CD4-positive, alpha-beta T cell treated with Interleukin-6 at 100 ng/mL for 8 hours (primary cell): ENCODE results near the gene IL34.

Source experiments
- DNase-seq: peaks from one replicate; pipeline ENCODE4 v3.0.0-alpha.2; 2020; ENCODE audit warnings: mixed read lengths, low spot score

IL34 gene

DNA sequence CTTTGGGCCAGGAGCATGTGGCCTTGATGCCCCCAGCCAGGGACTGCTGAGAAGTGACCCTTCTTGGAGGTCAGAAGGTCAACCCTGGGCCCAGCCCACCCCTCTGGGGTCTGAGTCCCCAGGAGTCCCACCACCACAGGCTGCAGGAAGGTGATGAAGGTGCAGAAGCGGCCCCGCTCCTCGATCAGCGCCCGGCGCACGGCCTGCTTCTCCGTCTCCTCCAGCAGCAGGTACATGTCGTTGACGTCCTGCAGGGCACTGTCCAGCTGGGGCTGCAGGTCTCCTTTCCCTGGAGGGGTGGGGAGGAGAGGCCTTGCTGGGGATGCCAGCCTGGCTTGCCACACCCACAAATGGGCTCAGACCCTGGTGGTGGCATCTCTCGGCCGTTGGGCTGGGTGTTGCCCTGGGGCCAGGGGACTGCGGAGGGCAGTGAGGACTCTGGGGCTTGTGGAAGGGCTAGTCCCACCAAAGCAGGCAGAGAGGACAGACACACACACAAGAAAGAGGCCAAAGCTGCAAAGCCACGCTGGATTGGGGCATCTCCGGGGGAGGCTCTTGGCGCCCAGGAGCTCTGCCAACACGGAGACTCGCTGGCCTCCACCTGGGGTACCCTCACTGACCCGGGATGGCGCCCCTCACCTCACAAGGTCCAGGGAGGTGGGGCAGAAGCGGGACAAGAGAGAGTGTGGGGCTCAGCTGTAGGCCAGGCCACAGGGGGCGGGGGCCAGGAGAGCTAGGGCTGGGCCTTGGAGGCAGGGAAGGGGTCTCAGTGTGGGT lies 31.9 kb downstream of the IL34 start:
- no peak for DNase-seq

DNA sequence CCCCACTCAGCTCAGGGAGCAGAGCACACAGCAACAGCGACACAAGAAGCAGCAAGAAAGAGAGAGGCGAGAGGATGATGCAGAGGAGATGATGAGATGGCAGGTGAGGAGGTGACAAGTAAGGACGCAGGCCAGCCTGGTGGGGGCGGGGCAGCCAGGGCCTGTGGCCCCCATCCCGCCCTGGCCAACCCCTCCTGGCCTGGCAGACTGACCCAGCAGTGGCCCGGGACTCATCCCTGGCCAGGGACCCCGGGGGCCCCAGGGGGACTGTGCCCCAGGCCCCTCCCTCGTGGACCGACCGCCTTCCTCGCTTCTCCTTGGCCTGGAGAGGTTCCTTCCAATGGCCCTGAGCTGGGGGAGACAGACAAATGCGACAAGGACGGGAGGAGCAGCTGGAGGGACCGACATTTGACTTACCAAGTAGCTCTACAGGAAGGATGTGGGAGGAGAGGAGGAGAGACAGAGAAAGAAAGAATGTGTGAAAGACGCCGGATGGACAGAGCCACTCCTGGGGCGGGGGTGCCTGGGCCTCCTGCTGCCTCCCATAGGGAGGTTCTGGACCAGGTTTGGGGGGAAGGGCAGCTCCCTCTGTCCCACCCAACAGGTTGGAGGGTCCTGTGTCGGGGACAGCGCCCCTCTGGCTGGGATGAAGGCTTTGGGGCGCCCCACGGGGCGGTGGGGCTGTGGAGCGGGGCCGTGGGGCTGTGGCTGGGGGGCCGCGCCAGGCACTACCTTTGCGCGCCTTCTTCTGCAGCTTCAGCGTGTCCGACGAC lies 32.7 kb downstream of the IL34 start:
- DNase-seq = no peak

DNA sequence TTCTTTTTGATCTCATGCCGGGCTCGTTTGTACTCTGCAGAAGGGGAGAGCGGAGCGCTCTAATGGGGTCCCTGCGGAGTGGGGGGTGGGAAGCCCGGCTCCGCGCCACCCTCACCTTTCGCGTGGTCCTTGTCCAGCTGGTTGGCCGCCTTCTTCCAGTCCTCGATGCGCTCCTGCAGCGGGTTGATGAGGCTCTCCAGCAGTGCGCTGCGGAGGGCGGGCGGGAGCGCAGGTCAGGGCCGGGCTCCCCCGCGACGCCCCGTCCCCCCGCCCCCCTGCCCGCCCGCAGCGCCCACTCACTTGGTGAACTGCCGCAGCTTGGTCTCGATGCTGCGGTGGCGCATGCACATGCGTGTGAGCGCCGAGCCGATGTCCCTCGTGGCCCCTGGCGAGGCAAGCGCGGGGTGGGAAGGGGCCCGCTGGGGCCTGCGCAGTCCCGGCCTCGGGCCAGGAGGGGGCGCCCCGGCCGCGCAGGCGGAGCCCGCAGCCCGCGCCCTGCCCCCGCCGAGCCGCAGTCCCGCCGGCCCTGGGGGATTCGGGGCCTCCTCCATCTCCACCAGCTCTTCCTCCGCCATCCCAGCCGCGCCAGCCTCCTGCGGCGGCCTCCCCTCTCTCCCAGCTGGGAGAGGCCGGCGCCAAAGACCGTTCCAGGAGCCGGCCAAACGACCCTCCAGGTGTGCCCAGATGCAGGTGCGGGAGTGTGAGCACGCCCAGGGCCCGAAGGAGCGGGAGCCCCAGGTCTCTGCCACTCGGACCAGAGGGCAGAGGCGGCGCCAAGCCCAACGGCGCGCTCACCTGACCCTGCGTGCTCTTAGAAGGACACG lies 33.5 kb downstream of the IL34 start:
- no peak for DNase-seq

DNA sequence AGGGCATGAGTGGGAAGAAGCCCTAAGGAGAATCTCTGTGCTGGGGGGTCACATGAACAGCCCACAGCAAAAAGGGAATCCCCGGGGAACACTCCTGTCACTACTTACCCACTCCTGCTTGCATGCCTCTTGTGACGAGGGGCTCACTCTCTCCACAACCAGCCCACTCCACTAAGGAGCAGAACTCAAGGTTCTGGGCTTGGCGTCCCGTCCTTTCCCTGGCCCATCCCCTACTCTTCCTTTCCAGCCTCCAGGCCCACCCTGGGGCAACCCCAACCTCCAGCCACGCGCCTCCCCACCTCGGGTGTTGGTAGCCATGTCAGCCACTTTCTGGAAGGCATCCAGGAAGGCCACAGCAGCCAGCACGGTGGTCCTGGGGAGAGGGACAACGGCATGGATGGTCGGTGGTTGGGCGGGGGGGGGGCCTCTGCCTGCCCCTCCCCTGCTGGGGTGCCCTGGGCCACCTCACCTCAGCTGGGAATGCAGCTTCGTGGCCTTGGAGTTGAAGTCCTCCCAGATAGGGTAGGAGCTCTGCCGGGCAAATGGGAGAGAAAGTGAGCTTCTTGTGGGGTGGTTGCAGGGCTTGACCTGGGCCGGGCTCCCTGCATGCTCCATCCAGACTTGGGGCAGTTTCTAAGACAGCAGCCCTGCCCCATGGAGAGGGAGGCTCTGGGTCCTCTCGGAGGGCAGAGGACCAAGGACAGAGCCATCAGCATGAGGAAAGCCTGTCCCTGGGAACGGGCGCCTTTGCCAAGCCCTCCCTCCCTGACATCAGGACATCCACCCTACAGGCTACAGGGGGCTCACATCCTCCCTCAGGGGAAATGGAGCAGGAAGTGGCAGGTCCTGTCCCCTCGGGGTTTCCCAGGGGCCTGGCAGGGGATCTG lies 34.4 kb downstream of the IL34 start:
- no peak for DNase-seq

DNA sequence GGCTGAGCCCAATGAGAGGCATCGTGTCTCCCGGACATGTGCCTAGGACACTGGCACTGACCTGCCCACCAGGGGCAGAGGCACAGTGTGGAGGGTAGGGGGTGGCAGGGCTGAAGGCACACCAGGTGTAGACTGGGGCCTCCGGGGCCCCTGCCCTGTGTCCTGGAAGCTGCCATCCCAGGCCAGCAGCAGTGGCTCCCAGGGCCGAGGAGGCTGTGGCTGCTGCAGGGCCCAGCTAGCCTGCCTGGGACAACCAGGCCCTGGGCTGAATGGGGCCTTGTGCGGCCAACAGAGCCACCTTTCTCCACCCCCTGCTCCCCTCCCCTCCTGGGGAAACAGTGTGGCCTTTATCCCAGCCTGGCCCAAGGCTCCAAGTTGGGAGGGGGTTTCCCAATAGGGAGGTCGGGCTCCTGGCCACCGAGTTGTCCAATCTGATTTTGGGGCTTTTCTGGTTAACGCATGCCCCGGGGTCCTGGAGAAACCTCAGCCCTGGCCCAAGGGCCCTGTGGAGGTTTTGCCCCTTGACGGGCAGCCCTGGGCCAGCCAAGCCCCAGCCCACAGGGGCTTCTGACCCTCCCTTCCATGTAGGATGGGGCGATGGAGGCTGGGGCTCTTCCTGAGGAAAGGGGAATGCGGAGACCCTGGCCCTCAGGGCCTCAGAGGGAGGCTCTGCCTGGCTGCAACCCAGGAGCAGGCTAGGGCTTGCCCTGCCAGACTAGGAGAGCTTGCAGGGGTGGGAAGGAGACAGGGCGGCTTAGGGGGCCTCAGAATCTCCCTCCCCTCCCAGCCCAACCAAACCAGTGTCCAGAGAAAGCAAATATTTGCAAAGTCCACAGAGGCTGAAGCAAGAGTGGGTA lies 35.3 kb downstream of the IL34 start:
- no peak for DNase-seq

DNA sequence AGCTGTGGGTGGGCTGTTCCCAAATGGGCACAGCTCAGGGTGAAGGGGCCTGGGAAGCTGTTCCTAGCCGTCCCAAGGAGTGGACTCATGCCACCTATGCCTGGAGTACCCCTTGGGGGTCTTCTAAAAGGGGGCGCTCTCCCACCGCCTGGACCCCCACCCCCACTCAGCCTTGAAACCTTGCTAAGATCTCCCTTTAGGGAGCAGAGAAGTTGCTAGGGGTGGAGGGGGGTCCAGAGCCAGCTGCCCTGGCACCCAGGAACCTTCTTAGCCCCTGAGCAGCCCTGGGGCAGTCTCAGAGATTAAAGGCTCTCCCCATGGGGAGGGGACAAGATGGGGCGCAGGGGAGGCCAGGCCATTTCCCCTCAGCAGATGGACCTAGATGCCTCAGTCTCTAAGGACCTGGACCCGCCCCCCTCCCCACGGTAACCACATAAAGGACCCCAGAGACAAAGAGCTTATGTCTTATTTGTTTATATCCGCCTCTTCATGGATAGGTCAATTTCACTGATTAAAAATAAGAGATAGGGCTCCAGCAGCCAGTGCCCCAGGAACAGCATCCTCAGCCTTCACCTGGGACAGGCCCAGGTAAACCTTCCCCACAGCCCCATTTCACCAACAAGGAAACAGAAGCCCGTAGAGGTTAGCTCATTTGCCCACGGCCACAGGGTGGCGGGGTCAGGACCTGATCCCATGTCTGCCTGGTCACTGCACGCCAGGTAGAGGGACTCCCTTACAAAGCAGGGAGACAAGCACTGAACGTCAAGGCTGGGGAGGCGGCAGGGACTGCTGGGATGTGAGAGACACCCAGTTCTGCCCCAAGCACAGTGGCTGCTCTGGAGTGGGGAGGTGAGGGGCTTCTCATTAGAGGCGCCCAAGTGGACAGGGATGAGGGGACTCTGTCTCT lies 36.1 kb downstream of the IL34 start:
- no peak for DNase-seq

DNA sequence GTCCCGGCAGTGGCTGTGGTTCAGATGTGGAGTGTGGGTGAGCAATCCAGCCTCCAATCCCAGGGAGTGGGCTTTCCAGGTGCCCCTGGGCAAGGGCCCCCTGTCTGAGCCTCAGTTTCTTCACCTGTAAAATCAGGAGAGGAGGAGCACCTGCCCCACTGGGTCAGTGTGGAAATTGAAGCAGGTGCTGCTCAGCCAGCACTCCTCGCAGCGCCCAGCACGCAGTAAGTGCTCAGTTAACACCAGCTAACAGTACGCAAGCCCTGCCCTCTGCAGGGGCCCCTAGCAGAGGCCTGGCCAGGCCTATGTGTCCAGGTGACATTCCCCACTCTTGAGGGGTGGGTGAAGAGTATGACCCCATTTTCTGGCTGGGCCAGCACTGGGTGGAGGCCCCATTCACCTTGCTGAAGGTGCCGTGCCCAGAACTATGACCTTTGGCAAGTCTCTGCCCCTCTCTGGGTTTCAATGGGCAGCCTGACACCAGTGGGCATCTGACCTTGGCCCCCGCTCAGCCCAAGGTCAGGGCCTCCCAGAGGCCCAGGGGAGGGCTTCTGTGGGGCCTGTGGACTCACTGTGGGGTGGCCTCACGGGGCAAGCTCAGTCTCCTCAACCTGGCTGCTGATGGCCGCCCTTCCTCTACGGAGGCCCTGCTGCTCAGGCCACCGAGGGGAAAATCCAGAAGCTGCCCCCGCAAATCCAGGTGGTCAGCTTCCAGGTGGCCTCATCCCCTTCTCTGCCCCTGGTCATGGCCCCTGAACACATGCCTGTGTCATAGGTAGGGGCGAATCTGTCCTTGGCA lies 37.0 kb downstream of the IL34 start:
- no peak for DNase-seq

DNA sequence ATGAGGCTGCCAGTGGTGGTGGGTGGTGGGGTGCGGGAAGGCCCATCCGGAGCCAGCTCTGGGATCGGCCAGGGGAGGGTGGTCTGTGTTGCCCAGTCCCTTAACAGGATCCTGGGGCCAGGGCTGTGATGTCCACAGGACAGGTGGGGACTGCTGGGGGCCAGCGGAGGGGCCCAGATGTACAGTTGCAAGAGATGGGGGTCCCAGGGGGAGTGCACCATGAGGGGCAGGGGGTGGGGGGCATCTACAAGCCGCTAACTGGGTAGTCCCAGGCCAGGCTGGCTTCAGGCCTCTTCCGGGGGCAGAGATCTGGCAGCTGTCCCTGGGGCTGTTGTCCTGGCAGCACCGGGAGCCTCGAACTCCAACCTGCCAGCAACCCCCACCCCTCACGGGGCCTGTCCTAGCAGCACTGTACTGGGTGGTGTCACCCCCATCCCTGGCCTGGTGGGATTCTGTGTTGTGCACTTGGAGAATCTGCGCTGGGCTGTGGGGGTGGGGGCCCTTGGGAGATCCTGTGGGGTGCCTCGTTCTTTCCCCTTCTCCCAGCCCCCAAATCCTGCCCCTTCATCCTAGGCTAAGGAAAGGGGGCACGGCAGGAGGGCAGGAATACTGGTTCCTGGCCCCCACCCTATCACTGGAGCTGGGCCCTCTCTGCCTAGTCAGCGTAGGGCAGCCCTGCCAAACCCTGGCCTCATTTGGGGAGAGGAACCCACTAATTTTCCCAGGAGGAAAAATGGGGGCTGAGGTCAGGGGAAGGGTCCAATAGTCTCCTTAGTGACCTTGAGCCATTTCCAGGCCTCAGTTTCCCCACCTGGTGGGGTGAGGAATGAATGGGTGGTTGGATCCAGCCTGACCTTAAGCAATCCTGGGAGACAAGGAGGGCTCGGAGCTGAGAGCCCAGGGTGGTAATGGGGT lies 38.0 kb downstream of the IL34 start:
- DNase-seq = no peak

DNA sequence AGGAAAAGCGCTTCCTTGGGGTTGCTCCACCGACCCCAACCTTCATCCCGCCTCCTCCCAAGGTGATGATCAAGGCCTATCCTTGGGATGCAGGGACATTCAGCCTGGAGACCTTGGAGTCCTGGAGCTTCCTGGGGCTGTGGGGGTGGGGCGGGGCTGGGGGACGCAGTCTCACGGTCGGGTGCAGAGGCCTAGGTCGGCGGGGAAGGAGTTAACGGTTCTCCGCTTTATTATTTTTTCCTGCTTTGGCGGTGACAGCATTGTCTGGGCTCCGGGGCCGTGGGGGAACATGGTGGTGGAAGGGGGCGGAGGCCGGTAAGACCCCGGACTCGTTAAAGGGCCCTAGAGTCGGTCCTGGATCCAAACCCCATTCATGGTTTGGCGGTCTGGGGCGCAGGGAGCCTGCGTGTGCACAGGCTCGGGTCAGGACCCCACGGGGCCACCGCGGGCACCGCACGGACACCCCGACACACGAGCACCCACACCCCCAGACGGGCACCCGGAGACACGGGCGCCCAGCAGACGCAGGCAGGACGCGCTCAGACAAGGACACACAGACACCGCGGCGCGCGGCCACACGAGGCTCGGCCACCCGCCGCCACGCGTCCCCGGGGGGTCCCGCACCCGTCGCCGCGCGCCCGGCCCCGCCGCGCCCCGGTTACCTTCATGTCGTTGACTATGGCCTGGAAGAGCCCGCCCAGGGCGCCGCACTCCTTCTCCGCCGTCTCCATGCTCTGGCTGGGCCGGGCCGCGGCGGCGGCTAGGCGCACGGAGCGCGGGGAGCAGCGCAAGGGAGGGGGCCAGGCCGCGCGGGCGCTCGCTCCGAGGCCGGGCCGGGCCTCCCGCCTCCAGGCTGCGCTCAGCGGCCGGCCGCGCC lies 38.9 kb downstream of the IL34 start:
- DNase-seq = no peak

DNA sequence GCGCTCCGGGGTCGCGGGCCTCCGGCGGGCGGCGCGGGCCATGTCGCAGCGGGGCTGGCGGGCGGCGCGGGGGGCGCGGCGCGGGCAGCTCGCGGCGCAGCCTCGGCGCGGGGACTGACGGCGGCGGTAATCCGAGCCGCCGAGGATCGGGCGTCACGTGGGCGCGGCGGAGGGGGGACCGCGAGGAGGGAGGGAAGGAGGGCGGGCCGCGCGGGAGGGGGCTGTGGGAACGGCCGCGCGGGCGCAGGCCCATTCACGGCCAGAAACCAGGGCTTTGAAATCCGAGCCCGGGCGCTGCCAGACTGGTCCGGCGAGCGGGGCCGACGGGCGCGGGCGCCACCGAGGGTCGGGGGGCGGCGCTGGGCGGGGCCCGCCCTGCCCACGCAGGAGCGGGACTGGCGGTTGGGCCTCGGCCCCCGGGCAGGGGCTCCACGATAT lies 39.6 kb downstream of the IL34 start, which contains the start of gene MTSS2:
Gene MTSS2 (minus strand): TSS at position 116 of the 438 bp plus-strand sequence. CDS start 262 bp downstream, outside the sequence.
- no peak for DNase-seq

DNA sequence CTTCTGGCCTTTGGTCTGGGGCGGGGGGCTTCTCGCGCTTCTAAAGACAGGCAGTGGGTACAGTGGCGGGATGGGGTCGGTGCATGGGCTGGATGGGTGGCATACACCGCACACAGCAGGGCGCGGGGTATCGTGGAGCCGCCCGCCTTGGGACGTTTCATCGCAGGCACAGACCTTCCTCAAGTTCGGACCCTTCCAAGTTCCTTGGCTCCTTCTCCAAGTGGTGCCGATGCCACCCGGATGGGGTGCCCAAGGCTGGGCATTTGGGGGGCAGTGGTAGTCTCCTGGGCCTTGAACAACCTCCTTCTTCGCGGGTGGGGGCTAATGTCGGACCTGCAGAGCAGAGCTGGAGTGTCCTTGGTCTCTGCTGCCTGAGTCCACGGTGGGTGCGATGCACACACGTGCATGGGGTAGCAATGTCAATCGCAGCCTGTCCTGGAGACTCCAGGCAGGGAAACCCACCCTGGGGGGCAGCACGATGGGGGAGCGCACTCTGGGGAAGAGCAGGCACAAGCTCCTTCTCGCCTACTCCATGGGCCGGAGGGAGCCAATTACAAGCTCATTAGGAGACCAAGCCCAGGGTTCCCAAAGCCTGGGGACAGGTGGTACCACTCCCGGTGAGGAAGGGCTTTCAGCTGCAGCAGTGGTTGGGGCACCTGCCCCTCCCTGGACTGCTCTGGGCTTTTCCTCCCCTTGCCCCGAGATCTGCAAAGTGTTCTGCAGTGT lies 40.2 kb downstream of the IL34 start:
- no peak for DNase-seq

DNA sequence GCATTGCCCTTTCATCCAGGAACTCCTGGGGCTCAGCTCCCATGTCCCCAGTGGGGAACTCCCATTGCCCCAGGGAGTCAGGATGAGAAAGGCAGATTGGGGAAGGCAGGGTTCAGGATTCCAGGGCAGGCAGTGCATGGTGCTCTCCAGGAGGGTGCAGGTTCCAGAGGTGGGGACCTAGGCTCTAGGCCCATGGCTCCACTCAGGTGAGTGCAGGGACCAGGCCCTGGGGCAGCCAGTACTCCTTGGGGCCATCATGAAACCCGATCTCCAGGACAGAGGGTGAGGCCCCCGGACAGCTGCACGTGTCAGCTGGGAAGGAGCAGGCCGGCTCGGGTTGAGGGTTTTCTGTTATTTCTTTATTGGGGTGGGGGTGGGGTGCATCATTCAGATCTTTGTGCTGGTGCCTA lies 40.7 kb downstream of the IL34 start:
- no peak for DNase-seq

DNA sequence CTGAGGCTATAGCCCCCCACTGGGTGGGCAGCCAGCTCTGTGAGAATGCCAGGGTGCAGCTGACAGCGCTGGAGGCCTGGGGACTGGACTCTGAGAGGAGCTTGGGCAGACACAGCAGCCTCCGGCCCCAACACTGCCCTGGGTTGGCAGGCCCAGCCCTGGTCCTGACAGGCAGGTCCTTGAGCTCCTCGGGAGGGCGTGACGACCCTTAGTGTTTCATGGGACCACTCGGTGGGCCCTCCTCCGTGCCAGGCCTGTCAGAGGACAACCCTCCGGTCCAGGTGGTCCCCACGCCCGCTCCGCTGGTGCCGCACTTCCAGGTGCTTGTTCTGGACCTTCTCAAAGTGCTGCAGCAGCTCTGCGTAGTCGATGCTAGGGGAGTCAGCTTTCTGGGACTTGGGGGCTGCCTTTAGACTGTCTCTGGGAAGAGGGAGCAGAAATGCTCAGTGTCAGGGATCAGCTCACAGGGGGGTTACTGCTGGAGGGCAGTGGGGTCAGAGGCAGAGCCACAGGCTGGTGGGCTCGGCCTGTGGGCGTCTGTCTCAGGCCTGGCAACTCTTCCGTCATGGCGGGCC lies 41.4 kb downstream of the IL34 start:
- DNase-seq = no peak

DNA sequence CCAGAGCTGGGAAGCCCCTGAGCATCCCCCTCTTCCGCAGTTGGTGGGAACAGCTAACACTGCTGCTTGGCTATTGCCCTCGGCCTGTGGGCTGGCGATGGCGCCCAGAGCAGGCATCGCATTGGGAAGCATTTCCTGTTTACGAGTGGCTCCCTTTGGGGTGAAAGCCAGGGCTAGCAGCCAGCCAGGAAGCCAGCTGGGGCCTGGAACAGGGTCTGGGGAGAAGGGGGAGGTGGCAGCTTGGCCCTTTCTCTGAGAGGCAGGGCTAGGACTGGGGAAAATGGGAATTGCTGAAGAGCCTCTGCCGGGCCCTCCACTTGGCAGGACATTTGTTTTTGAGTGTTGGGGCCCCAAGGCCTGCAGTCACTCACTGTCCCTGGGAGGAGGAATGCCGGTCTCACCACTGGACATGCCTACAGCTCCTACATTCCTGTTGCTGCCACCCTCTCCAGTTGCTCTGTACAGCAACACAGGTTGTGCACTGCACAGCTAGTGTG lies 41.9 kb downstream of the IL34 start:
- no peak for DNase-seq
